Progenitor cell of endocrine pancreas (in vitro differentiated cells): ENCODE measurements around the gene DCAF11. TPM values are rescaled to one million over a fixed set of nuclear protein-coding genes. Genes with fewer than 3 reads are reported as not detected.

ENCODE experiments used
- DNase-seq: peaks from one replicate; pipeline ENCODE4 v3.0.0; 2021; ENCODE audit warnings: low spot score; ENCODE audit not compliant: unreplicated experiment
- H3K27ac Mint-ChIP-seq: 2 replicates; pipeline ENCODE4 v1.8.0; 2021; ENCODE audit warnings: mild to moderate bottlenecking, moderate library complexity, mixed read lengths
- H3K27me3 Mint-ChIP-seq: 2 replicates; pipeline ENCODE4 v1.8.0; 2021; ENCODE audit warnings: mixed read lengths
- H3K36me3 Mint-ChIP-seq: 2 replicates; pipeline ENCODE4 v1.8.0; 2022; ENCODE audit warnings: mixed read lengths; ENCODE audit not compliant: insufficient read depth
- H3K4me1 Mint-ChIP-seq: 2 replicates; pipeline ENCODE4 v1.8.0; 2021; ENCODE audit warnings: low read depth, mixed read lengths
- H3K4me3 Mint-ChIP-seq: 2 replicates; pipeline ENCODE4 v1.8.0; 2021; ENCODE audit warnings: low read depth, mild to moderate bottlenecking, moderate library complexity, mixed read lengths
- H3K9me3 Mint-ChIP-seq: 2 replicates; pipeline ENCODE4 v1.8.0; 2021; ENCODE audit warnings: low read depth, mixed read lengths
- CTCF ChIP-seq: fragments of 200-600 bp; sonication (generic); IDR thresholded peaks from one replicate; pipeline ENCODE4 v1.5.0; 2021; ENCODE audit warnings: antibody characterized with exemption, mild to moderate bottlenecking; ENCODE audit not compliant: unreplicated experiment
- total RNA-seq: library from RNA; stranded (reverse); gene quantifications from 2 replicates; pipeline ENCODE4 v1.2.1, GENCODE V29; 2021

Gene DCAF11
- total RNA-seq, 1 donor from 2014 or later, result 79.7 TPM

- H3K4me1 Mint-ChIP-seq, result peaks cover 16% of the 10 kb centered on the region
- no peak overlapping the region for H3K4me3 Mint-ChIP-seq
- H3K9me3 Mint-ChIP-seq, result no peaks in the 10 kb centered on the region
- no peak for TF ChIP-seq CTCF
- no peak for DNase-seq
- peaks cover 27% of the 10 kb centered on the region for H3K36me3 Mint-ChIP-seq
- H3K27ac Mint-ChIP-seq, result peak overlapping the region; percentile 97
- no peaks in the 10 kb centered on the region for H3K27me3 Mint-ChIP-seq
Measured at GRCh38 chr14:24159777-24160498, 45.4 kb downstream of the DCAF11 start.

- TF ChIP-seq CTCF, result no peak
- Mint-ChIP-seq H3K9me3 (no peaks in the 10 kb centered on the region), H3K4me1 (peaks cover 16% of the 10 kb centered on the region), H3K4me3 (no peak overlapping the region), H3K36me3 (peaks cover 27% of the 10 kb centered on the region), H3K27me3 (no peaks in the 10 kb centered on the region), H3K27ac (peak overlapping the region; percentile 97)
- DNase-seq, result no peak
Measured at GRCh38 chr14:24160499-24160849, 45.9 kb downstream of the DCAF11 start.

GRCh38 chr14:24160850-24161804, 46.5 kb downstream of the DCAF11 start, which contains the start of gene IRF9:
Gene IRF9, plus strand, starts transcription at chr14:24161265. Its CDS starts 880 bp downstream, at chr14:24162145.
- Mint-ChIP-seq H3K36me3 (peaks cover 24% of the 10 kb centered on the region), H3K4me1 (peaks cover 16% of the 10 kb centered on the region), H3K27me3 (no peaks in the 10 kb centered on the region), H3K27ac (peak within 1 kb of the TSS; percentile 97), H3K4me3 (peak within 1 kb of the TSS; percentile 81), H3K9me3 (no peaks in the 10 kb centered on the region)
- DNase-seq, result peak; percentile 96
- TF ChIP-seq CTCF, result peak; percentile 97

GRCh38 chr14:24162093-24162492, 47.5 kb downstream of the DCAF11 start:
- Mint-ChIP-seq H3K27me3 (no peaks in the 10 kb centered on the region), H3K36me3 (peaks cover 23% of the 10 kb centered on the region), H3K27ac (peak overlapping the region; percentile 97), H3K4me1 (peaks cover 16% of the 10 kb centered on the region), H3K4me3 (peak overlapping the region; percentile 81), H3K9me3 (no peaks in the 10 kb centered on the region)
- no peak for DNase-seq
- TF ChIP-seq CTCF, result no peak

GRCh38 chr14:24164518-24164991, 50.0 kb downstream of the DCAF11 start:
- Mint-ChIP-seq H3K27ac (no peak overlapping the region), H3K4me1 (peaks cover 16% of the 10 kb centered on the region)

More at GRCh38 chr14:24164518-24164991, 50.0 kb downstream of the DCAF11 start:
- Mint-ChIP-seq H3K27me3 (no peaks in the 10 kb centered on the region), H3K9me3 (no peaks in the 10 kb centered on the region), H3K36me3 (peaks cover 27% of the 10 kb centered on the region), H3K4me3 (no peak overlapping the region)
- TF ChIP-seq CTCF, result no peak
- no peak for DNase-seq
